ENCODE data around the gene EPB41L4A. TPM values are rescaled to one million over a fixed set of nuclear protein-coding genes. Genes with fewer than 3 reads are reported as not detected.

Gene EPB41L4A
- total RNA-seq, 4 donors from 2014 or later: 9.1 to 16.2 (median 14.1) TPM

DNA sequence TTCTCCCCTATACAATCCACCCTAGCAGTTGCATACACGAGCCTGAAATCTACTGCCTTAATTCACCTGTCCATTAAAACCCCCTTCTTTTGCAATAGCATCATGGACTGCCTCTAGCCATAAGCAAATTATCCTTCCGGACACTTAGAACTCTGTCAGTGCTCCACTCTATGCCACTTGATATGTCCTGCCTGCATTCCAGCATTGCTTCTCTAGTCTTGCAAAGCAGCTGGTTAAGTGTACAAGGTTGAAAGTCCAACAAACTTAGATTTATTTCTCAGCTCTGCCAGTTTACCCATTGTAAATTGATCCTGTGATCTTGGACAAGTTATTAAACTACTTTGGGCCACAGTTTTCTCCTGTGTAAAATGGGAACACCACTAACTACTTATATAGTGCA lies 197.9 kb downstream of the EPB41L4A start:
- intact Hi-C loops (cut with DNase I; ENCODE audit: low total_unique reads): no loop called here
- WGBS, 2 donors: 90 to 95% methylated on average over 2 of the region's 2 CpGs

DNA sequence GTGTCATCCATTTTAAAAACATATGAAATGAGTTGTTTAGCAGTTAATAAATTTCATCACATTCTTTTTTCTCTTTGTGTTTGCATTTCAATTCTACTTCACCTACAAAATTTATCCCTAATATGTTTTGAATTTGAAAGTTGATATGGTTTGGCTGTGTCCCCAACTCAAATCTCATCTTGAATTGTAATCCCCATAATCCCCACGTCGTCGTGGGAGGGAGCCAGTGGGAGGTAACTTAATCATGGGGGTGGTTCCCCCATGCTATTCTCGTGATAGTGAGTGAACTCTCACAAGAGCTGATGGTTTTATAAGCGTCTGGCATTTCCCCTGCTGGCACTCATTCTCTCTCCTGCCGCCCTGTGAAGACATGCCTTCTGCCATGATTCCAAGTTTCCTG lies 200.1 kb downstream of the EPB41L4A start:
- TF ChIP-seq, protein P1, sequence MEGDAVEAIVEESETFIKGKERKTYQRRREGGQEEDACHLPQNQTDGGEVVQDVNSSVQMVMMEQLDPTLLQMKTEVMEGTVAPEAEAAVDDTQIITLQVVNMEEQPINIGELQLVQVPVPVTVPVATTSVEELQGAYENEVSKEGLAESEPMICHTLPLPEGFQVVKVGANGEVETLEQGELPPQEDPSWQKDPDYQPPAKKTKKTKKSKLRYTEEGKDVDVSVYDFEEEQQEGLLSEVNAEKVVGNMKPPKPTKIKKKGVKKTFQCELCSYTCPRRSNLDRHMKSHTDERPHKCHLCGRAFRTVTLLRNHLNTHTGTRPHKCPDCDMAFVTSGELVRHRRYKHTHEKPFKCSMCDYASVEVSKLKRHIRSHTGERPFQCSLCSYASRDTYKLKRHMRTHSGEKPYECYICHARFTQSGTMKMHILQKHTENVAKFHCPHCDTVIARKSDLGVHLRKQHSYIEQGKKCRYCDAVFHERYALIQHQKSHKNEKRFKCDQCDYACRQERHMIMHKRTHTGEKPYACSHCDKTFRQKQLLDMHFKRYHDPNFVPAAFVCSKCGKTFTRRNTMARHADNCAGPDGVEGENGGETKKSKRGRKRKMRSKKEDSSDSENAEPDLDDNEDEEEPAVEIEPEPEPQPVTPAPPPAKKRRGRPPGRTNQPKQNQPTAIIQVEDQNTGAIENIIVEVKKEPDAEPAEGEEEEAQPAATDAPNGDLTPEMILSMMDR (IDR thresholded peaks at IDR 0.05): no peak
- no peak overlapping the region for H3K4me3 ChIP-seq (ENCODE audit: low read depth, poor library complexity, severe bottlenecking)
- intact Hi-C loops (cut with DNase I; ENCODE audit: low total_unique reads): no loop called here
- DNase-seq (ENCODE audit: low spot score in 2 of 2): no peak
- WGBS, 2 donors: 31 to 41% methylated on average over 6 of the region's 6 CpGs

More for the DNA sequence above, 197.9 kb downstream of the EPB41L4A start:
- TF ChIP-seq POLR2A (IDR thresholded peaks at IDR 0.05): no peak
- TF ChIP-seq, protein P1 (IDR thresholded peaks at IDR 0.05): no peak
- no peak overlapping the region for H3K4me3 ChIP-seq (ENCODE audit: low read depth, poor library complexity, severe bottlenecking)
- no peak for DNase-seq (ENCODE audit: low spot score in 2 of 2)

DNA sequence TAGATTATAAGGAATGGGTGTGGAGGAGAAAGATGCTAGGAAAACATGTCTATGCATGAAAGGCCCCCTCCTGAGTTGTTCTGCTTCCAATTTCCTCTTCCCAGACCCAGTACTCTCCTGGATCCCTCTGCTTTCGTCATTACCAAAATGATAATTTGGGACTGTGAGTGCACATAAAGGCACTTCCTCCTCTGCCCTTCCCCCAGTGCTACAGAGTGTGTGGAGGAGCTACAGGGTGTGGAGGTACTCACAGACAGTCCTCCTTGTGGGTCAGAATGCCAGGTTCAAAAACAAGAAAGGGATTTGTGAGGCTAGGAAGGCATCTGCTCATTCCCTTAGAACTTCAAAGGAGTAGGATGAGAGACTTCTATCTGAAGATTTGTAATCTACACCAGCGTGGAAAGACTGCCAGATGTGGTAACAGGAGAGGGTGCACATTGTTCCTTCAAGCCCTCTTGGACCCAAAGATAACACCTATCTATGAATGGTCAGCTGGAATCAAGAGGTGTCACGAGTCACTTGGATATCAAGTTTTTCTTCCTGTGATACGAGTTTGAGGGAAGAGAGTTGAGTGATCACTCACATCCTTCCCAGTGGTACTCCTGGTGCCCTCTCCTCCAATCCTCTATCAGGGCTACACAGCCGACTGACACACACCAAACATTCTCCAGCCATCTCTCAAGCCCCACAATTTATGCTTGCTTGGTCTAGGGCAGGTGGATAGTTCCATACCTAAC lies 201.1 kb downstream of the EPB41L4A start:
- intact Hi-C loops (cut with DNase I; ENCODE audit: low total_unique reads): no loop called here
- 61 to 64% methylated on average over 5 of the region's 5 CpGs for WGBS, 2 donors
- no peak for DNase-seq (ENCODE audit: low spot score in 2 of 2)
- H3K4me3 ChIP-seq (ENCODE audit: low read depth, poor library complexity, severe bottlenecking): no peak overlapping the region
- TF ChIP-seq POLR2A (IDR thresholded peaks at IDR 0.05): no peak
- TF ChIP-seq, protein P1 (IDR thresholded peaks at IDR 0.05): no peak

DNA sequence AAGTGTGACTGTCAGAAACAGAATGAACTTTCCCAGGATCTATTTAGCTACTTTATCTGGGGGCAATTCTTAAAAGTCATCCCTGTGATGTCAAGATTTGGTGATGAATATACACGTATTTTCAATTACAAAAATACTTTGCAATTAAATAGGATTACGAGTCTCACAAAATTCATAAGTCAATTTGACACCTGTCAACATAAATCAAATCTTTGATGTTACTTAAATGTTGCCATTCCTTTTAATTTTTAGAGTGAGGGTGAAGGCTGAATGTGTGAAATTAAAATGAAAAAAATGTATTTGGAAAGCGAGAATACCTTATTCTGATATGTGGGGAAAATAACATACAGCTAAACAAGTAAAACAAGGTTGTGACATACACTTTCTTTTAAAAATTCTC lies 202.9 kb downstream of the EPB41L4A start:
- intact Hi-C loops (cut with DNase I; ENCODE audit: low total_unique reads): no loop called here
- no peak for TF ChIP-seq POLR2A (IDR thresholded peaks at IDR 0.05)
- TF ChIP-seq, protein P1 (IDR thresholded peaks at IDR 0.05): no peak
- 82 to 85% methylated on average over 3 of the region's 3 CpGs for WGBS, 2 donors
- no peak overlapping the region for H3K4me3 ChIP-seq (ENCODE audit: low read depth, poor library complexity, severe bottlenecking)
- no peak for DNase-seq (ENCODE audit: low spot score in 2 of 2)

DNA sequence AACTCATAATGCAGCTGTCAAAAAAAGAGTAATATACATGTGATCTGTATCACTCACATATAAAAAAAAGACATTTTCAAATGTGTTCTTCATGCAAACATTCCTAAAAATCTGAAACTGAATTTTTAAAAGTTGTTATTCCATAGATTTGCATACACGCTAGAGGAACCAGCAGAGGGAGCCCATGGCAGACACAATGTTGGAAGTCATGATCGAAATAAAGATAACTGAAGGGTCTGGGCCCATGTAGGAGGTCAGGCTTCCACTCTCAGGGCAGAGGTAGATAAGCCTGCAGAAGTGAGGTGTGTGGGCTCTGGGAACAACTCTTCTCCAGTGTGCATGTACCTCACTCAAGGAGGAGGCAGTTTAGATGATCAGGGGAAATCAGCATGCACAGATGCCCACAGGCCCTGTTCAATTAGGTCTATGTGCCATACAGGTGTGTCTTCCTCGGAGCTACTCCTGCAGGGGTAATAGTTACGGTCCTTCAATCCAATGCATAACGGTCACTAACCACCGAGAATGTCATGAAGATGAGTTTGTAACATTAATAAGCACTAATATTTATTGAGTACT lies 208.6 kb downstream of the EPB41L4A start:
- WGBS, 2 donors: 53 to 55% methylated on average over 6 of the region's 6 CpGs
- no peak for TF ChIP-seq POLR2A (IDR thresholded peaks at IDR 0.05)
- TF ChIP-seq, protein P1 (IDR thresholded peaks at IDR 0.05): no peak
- no peak overlapping the region for H3K4me3 ChIP-seq (ENCODE audit: low read depth, poor library complexity, severe bottlenecking)
- no peak for DNase-seq (ENCODE audit: low spot score in 2 of 2)
- intact Hi-C loops (cut with DNase I; ENCODE audit: low total_unique reads): no loop called here

Data from lower leg skin (tissue), 4 donors.